A673 (cell line): Measurements from ENCODE around the gene STX1A. TPM values are rescaled to one million over a fixed set of nuclear protein-coding genes. Genes with fewer than 3 reads are reported as not detected.

Experiments
- Bru-seq: library from RNA; stranded (reverse); fragments of 400-500 nt; gene quantifications from one replicate; lab custom pipeline; 2021; lab: Mats Ljungman, UMichigan
- BruChase-seq, 2 experiments: library from RNA; stranded (reverse); fragments of 400-500 nt; gene quantifications; one replicate each; lab custom pipeline; 2021; lab: Mats Ljungman, UMichigan
- BruUV-seq: library from RNA; stranded (reverse); fragments of 400-500 nt; replicated peaks from 2 replicates; lab custom pipeline; 2021; lab: Mats Ljungman, UMichigan
- CTCF ChIA-PET: fragments of 300-600 bp; sonication (Branson Sonifier 250); formaldehyde crosslinking; loops from one replicate; lab custom pipeline; 2022; ENCODE audit warnings: antibody characterized with exemption; lab: Charles Lee
- POLR2A ChIA-PET: fragments of 300-600 bp; sonication (Branson Sonifier 250); formaldehyde crosslinking; loops from one replicate; lab custom pipeline; 2022; ENCODE audit warnings: antibody characterized with exemption; ENCODE audit not compliant: low non-redundant PET; lab: Charles Lee
- DNase-seq: peaks from one replicate; pipeline ENCODE4 v3.0.0-alpha.2; 2015; ENCODE audit warnings: low spot score
- H3K27ac ChIP-seq: fragments of 200-600 bp; sonication (generic); 2 replicates; pipeline ENCODE4 v1.5.1; 2016; ENCODE audit warnings: mixed run types, low read depth, mild to moderate bottlenecking, mixed read lengths, antibody characterized with exemption, low read length; ENCODE audit not compliant: poor library complexity, severe bottlenecking
- H3K27me3 ChIP-seq: fragments of 200-600 bp; sonication (generic); replicated peaks from 2 replicates; pipeline ENCODE4 v1.6.1; 2017; ENCODE audit warnings: mixed run types, low read depth, mild to moderate bottlenecking, mixed read lengths, antibody characterized with exemption, low read length; ENCODE audit not compliant: insufficient read depth, poor library complexity
- H3K36me3 ChIP-seq: fragments of 200-600 bp; sonication (generic); 2 replicates; pipeline ENCODE4 v1.6.1; 2016; ENCODE audit warnings: mixed run types, mild to moderate bottlenecking, mixed read lengths, antibody characterized with exemption, low read length; ENCODE audit not compliant: insufficient read depth, poor library complexity, severe bottlenecking
- H3K4me1 ChIP-seq: fragments of 200-600 bp; sonication (generic); 2 replicates; pipeline ENCODE4 v1.6.1; 2017; ENCODE audit warnings: mixed run types, mild to moderate bottlenecking, mixed read lengths, antibody characterized with exemption, low read length; ENCODE audit not compliant: insufficient read depth, poor library complexity, severe bottlenecking
- H3K4me3 ChIP-seq: fragments of 200-600 bp; sonication (generic); 2 replicates; pipeline ENCODE4 v1.5.1; 2016; ENCODE audit warnings: low read depth, mixed run types, mild to moderate bottlenecking, mixed read lengths, low read length; ENCODE audit not compliant: poor library complexity, severe bottlenecking
- H3K9me3 ChIP-seq: fragments of 200-600 bp; sonication (generic); 2 replicates; pipeline ENCODE4 v1.6.1; 2016; ENCODE audit warnings: mixed run types, low read depth, mild to moderate bottlenecking, mixed read lengths, antibody characterized with exemption, low read length; ENCODE audit not compliant: poor library complexity, severe bottlenecking
- EZH2 ChIP-seq: fragments of 200-600 bp; sonication (generic); IDR thresholded peaks from 2 replicates; pipeline ENCODE4 v1.6.1; 2017; ENCODE audit warnings: borderline replicate concordance, low read depth, mild to moderate bottlenecking, mixed read lengths, antibody characterized with exemption, low read length; ENCODE audit not compliant: poor library complexity, severe bottlenecking
- intact Hi-C: fragments of 100-400 bp; cut with micrococcal nuclease; formaldehyde crosslinking; loops from one replicate; pipeline ENCODE4 v1.10.0; 2022; ENCODE audit not compliant: unreplicated experiment
- long read RNA-seq: library from polyadenylated mRNA; stranded (forward); transcript quantifications from one replicate; pipeline ENCODE4 v2.0.0, GENCODE V29; 2022
- total RNA-seq: library from RNA; stranded (reverse); gene quantifications from 2 replicates; pipeline ENCODE4 v1.2.3, GENCODE V29; 2021
- TF ChIP-seq, protein P1 (sequence below): fragments of 300-800, 200-600 bp; sonication (generic); conservative IDR thresholded peaks from 2 replicates; pipeline ENCODE4 v1.5.1; 2017; ENCODE audit warnings: low read depth, mild to moderate bottlenecking, antibody characterized with exemption, low read length, moderate library complexity, mixed read lengths

The STX1A gene
- total RNA-seq (37.8 and 47.1 TPM in 2 replicates), Bru-seq, nascent RNA (percentile 65 among the genes with signal in this experiment), BruChase-seq, experiment 1, labeled RNA remaining after a 2-hour chase (percentile 69 among the genes with signal in this experiment), BruChase-seq, experiment 2, labeled RNA remaining after a 6-hour chase (percentile 78 among the genes with signal in this experiment)
- long read RNA-seq, partial matches to known transcripts, result 6 of 32 reads
- long read RNA-seq, other reads (novel, unspliced or antisense), result 23 of 32 reads

DNA sequence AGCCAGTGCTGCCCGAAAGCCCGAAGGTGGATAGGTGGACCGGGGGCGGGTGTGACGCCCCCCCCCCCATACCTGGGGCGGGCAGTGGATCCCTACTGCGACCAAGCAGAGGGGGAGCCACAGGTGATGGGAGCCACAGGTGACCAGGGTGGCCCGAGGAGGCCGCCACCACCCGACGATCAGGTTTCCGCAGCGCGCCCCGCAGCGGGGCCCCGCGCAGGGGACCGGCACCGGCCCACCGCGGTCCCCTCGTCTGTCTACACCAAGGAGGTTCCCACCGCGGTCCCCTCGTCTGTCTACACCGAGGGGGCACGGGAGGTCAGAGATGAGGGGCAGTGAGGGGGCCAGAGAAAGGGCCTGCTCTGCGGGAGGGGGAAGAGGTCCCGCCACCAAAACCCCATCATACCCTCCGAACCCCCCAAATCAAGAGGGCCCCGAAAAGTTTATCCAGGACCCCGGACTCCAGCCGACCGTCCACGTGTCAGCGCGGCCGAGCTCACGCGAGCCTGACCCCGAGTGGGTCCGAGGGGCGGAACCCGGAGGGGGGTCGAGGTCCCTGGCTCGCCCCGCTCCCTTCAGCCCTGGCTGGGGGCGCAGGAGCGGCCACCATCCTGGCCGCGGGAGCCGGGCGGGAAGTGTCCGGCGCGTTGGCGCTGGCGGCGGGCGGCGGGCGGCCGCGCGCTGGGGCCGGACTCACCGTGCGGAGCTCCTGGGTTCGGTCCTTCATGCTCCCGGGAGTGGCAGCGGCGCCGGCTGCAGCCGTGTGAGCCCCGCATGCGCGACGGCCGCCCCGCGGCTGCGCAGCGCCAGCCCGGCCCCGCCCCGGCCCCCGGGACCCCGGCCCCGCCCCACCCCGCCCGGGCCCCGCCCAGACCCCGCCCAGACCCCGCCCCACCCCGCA, at the start of gene STX1A:
TSS of gene STX1A (minus strand) at position 765 of the 901 bp plus-strand sequence. CDS start at position 727, 38 bp downstream.
- TF ChIP-seq, protein P1, sequence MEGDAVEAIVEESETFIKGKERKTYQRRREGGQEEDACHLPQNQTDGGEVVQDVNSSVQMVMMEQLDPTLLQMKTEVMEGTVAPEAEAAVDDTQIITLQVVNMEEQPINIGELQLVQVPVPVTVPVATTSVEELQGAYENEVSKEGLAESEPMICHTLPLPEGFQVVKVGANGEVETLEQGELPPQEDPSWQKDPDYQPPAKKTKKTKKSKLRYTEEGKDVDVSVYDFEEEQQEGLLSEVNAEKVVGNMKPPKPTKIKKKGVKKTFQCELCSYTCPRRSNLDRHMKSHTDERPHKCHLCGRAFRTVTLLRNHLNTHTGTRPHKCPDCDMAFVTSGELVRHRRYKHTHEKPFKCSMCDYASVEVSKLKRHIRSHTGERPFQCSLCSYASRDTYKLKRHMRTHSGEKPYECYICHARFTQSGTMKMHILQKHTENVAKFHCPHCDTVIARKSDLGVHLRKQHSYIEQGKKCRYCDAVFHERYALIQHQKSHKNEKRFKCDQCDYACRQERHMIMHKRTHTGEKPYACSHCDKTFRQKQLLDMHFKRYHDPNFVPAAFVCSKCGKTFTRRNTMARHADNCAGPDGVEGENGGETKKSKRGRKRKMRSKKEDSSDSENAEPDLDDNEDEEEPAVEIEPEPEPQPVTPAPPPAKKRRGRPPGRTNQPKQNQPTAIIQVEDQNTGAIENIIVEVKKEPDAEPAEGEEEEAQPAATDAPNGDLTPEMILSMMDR, result no peak
- no peak for TF ChIP-seq EZH2
- ChIA-PET POLR2A (no interaction called here), CTCF (interaction anchor here (1.0 kb wide), 1 partner anchor 15 kb away, joined by 3 read pairs; no protein-coding TSS in a partner anchor)
- Histone ChIP-seq H3K9me3 (no peaks in the 10 kb centered on the region), H3K36me3 (no peaks in the 10 kb centered on the region), H3K27me3 (no peaks in the 10 kb centered on the region), H3K4me1 (peaks cover 38% of the 10 kb centered on the region), H3K27ac (peak within 1 kb of the TSS; percentile 77), H3K4me3 (peak within 1 kb of the TSS; percentile 99)
- BruUV-seq, result no TSS peak
- intact Hi-C loops, result loop anchor here (1.0 to 5.0 kb wide), 4 partner anchors 14 to 52 kb away; partner anchors contain the start of genes ABHD11, BUD23, DNAJC30 and VPS37D
- DNase-seq, result peak; percentile 82

DNA sequence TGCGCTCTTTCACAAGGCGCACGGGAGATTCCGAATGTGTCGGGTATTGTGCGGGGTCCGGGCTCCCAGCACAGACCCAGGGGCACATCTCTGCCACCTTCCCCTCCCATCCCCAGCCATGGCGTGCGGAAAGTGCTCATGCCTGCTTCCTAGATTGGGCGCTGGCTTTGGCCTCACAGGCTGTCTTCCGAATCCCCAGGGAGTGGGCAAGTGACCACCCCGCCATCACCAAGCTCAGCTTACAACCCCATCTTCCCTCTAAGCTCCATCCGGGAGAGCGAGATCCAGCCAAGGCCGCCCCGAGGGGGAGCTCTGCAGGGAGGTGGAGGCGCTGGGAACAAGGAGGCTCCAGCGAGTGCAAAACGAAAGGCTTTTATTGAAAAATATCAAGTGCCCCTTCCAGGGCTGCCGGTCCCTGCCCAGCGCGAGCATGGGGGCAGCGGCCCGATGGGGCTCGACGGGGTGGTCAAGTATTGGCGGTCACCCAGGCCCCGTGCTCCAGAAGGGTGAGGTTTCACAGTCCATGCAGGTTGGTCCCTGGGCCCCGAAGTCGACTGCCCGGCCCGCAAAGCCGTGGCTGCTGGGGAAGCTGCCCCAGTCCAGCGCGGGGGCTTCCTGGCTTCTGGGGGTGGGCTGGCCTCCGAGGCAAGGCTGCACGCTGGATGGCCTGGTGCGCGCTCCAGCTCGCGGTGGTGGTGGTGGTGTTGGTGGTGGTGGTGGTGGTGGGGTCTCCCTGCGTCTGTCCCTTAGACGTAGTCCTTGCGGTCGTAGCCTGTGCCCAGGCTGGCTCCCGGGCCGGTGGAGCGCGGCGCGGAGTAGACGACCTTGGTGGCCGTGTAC, 49.4 kb upstream of the STX1A start:
- Histone ChIP-seq H3K4me3 (no peak overlapping the region), H3K4me1 (no peaks in the 10 kb centered on the region), H3K27ac (no peak overlapping the region), H3K36me3 (no peaks in the 10 kb centered on the region), H3K9me3 (no peaks in the 10 kb centered on the region), H3K27me3 (peaks cover 25% of the 10 kb centered on the region)
- TF ChIP-seq EZH2, result no peak
- TF ChIP-seq, protein P1, result no peak
- no TSS peak for BruUV-seq
- ChIA-PET CTCF (no interaction called here), POLR2A (no interaction called here)
- intact Hi-C loops, result no loop called here
- no peak for DNase-seq
